DOHH2 (cell line): ENCODE data around the gene TBXA2R.

Experiments used
- CTCF ChIP-seq: fragments of 200-600 bp; sonication (generic); IDR thresholded peaks from one replicate; pipeline ENCODE4 v1.5.1; 2014; ENCODE audit warnings: antibody characterized with exemption, mild to moderate bottlenecking, low read depth, low read length; ENCODE audit not compliant: poor library complexity, severe bottlenecking
- EZH2phosphoT487 ChIP-seq: fragments of 200-600 bp; sonication (generic); IDR thresholded peaks from 2 replicates; pipeline ENCODE4 v1.6.1; 2017; ENCODE audit warnings: borderline replicate concordance, mild to moderate bottlenecking, antibody characterized with exemption, low read length, moderate library complexity, mixed read lengths

GRCh38 chr19:3626473-3627350 lies 20.0 kb upstream of the TBXA2R start, which contains the start of gene CACTIN:
- TF ChIP-seq CTCF (no peak), EZH2phosphoT487 (no peak)
